DMS153 treated with DMSO at 0.1 percent for 48 hours (cell line): ENCODE data around the gene GARIN5A.
"Not testable (repeated sequence)": the region's sequence is repeated elsewhere in the genome, so short reads cannot be mapped to it uniquely, and the experiment has no call there.

Experiments
- DNase-seq: peaks from one replicate; lab custom pipeline; 2025; ENCODE audit not compliant: unreplicated experiment; lab: John Stamatoyannopoulos, UW

The GARIN5A gene

GRCh38 chr19:50489461-50490011 is 12.9 kb upstream of the GARIN5A start:
- DNase-seq = no peak

DNA sequence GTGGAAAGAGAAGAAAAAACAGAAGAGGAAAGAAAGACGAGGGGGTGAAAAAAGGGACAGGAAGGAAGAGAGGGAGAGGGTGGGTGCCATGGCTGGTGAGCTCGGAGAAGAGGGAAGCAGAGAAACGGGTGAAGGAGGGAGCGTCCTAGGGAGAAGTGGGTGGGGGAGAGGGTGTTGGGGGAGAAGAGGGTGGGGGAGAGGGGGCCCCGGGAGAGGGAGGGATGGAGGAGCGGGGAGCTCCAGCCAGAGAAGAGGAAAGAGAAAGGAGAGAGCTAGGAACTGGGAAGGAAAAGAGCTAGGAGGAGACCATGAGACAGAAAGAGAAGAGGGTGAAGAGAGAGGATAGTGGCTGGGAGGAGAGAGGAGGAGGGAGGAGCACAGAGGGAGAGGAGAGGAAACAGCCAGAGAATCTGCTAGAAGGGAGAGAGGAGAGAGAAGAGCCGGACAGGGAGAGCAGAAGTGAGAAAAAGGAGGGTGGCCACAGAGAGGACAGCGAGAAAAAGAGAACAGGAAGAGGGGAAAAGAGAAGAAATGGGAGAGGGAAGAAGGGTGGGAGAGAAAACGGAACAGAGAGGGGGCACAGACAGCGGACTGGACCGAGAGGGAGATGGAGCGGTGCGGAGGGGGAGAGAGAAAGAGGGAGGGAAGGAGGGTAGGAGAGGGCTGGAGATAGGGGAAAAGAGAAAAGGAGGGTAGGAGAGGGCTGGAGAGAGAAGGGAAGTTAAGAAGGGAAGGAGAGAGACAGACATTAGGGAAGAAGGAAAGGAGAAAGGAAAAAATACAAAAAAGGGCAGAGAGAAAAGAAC is 11.9 kb upstream of the GARIN5A start:
- DNase-seq = no peak

DNA sequence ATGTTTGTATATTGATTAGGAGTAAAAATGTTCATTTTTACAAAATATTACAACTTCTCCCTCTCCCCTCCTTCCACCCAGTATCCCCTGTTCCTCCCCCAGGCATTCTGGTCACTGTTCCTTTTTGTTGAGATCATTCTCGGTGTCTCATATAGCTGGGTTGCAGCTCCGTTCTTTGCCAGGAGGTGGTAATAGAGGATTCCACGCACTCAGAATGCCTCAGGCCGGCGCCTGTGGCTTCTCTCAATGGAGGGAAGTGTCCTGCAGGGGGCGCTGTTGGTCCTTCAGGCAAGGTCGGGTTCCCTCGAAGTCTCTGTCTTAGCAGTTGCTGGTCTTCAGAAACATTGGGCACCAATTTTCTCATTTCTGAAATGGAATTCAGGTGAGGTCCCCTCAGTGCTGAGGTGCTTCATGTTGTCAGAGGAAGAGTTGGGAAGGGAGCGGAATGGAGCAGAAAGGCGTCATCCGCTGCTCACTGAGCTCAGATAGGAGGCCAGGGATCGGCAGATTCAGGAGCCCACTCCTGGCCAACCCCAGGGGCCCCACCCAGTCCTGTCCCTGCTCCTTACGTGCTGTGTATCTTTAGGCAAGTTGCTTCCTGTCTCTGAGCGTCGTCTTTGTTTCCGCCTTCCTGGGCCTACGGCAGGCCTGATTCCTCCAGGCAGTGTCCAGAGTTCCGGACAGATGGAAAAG is 10.3 kb upstream of the GARIN5A start:
- no peak for DNase-seq

DNA sequence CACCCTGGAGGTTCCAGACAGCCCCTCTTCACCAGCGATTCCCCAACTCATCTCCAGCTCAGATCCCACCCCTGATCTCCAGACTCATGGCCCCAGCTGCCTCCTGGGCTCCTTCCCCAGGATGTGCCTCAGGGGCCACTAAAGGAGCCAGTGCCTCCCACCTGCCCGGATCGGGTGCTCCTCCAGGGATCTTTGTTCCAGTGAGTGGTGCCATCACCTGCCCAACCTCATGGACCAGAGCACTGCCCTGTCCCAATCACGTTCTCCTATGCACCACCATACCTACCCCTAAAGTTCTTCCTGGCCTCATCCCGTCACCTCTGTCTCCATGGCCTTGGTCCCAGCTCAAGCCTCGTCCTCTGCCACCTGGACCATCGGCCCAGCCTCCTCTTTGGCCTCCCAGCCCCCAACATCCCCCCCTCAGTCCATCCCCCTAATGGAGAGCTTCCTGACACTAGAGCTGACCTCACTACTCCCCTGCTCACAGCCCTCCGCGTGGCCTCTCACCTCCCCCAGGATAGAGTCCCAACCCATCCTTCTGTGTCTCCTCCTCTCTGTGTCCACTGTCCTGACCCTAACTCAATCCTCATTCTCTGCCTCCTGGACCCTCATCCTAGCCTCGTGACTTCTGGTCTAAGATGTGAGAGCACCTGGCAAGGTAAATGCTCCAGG is 8.8 kb upstream of the GARIN5A start:
- no peak for DNase-seq

GRCh38 chr19:50482916-50483315 is 6.3 kb upstream of the GARIN5A start:
- DNase-seq = no peak

GRCh38 chr19:50482271-50482855 is 5.7 kb upstream of the GARIN5A start:
- no peak for DNase-seq

GRCh38 chr19:50481351-50482149 is 4.9 kb upstream of the GARIN5A start:
- DNase-seq = no peak

DNA sequence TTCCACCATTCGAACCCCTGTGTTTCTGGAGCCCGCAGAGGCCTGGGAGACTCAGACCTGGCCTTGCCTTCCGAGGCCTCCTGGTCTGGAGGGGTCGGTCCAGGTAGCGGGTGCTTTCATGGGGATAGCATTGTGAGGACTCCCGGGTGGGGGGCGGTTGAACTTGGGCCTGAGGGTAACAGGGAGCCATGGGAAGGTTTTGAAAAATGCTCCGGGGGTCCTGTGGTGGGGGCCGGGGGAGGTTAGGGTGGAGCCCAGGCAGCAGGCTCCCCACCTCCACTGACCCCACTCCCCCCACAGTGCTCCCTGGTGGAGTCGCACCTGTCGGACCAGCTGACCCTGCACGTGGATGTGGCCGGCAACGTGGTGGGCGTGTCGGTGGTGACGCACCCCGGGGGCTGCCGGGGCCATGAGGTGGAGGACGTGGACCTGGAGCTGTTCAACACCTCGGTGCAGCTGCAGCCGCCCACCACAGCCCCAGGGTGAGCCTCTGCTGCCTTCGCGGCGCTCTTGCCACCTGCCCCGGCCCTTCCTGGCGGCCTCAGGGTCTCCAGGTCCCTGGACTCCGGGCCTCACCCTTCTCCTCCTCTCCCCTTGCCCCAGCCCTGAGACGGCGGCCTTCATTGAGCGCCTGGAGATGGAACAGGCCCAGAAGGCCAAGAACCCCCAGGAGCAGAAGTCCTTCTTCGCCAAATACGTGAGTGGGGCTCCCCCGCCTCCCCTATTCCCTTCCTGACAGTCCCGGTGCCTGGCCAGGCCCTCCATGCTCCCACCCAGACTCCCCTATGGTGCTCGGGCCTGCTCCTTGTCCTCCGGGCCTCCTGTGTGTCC is 3.8 kb upstream of the GARIN5A start:
- no peak for DNase-seq

DNA sequence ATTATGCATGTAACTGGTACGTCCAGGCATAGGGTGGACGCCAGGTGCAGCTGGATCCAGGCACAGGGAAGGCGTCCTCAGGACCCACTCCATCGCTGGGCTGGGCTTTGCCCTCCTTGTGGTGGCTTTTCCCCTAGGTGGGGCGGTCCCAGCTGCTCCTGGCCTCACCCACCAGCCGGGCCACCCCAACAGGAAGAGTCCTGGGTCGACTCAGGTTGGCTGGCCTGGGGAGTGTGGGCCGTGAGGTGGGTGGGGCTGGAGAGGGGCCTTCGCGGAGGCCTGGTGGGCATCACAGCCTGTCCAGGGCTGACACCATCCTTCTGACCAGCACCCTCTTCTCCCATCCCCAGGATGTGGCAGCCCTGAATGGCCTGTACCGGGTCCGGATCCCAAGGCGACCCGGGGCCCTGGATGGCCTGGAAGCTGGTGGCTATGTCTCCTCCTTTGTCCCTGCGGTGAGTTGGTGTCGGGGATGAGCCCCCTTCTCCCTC is 3.2 kb upstream of the GARIN5A start:
- DNase-seq = no peak

DNA sequence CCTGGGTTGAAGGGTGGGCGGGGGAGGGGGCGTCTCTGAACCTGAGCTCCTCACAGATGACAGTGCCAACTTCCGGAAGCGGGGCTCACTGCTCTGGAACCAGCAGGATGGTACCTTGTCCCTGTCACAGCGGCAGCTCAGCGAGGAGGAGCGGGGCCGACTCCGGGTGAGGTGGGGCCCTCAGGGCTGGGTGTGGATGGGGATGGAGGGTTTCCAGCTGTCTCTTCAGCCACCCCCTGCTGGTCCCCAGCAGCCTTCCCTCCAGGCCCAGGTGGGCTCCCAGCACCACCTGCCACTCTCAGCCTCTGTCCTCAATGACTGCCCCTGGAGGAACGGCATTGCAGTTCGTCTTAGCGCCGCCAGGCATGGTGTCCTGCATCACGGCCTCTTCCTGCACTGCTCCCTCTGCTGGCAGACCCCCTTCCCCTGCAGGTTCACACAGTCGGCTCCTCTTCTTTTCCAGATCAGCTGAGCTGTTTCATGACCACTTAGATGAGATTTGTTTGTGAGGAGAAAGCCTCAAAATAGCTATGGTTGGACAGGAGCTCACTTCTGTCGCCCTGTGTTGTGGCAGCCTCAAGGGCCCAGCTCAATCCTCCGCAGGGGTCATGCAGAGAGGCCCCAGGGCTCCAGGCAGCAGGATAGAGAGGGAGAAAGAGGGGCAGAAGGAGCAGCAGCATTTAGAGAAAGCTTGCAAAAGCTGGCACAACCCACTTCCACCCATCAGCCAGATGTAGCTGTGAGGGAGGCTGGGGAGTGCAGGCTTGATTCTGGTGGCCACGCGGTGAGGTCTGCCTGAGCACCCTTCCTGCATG is 2.5 kb upstream of the GARIN5A start:
- DNase-seq = no peak

DNA sequence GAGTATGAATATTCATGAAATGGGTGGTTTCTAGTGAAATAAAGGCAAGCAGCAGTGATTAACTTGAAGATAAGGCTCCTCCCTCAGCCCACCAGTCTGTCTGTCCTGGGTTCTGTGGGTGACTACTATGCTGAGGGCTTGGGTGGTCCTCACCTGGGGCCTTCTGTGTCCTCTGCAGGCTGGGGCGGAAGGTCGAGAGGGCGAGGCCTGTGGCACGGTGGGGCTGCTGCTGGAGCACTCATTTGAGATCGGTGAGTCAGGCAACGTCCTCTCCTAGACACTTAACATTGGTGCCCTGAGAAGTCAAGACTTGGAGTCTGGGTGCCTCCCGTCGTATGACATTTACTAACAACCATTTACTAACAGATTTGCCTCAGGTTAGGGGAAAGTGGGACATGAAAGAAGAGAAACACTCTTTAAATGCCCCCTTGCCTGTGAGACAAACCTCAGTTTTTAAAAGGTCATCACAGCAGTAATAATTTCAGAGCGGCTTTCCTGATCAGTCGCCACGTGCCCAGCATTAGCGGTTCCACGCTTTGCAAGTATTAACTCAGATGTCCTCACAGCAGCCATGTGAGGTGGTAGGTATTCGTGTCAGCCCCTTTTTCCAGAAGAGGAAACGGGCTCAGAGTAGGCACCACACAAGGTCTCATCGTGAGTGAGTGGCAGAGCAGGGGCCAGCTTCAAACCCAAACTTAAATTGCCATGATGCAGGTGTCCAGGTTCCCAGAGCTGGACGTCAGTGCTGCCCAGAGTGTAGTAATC is 1.3 kb upstream of the GARIN5A start:
- no peak for DNase-seq

DNA sequence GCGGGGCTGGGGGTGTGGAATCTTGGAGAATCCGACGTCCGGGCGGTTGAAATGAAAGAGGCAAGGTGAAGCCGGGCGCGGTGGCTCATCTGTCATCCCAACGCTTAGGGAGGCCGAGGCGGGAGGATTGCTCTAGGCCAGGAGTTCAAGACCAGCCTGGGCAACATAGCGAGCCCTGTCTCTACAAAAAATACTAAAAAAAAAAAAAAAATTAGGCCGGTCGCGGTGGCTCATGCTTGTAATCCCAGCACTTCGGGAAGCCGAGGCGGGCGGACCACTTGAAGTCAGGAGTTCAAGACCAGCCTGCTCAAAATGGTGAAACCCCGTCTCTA is 225 bp upstream of the GARIN5A start:
- DNase-seq = no peak

DNA sequence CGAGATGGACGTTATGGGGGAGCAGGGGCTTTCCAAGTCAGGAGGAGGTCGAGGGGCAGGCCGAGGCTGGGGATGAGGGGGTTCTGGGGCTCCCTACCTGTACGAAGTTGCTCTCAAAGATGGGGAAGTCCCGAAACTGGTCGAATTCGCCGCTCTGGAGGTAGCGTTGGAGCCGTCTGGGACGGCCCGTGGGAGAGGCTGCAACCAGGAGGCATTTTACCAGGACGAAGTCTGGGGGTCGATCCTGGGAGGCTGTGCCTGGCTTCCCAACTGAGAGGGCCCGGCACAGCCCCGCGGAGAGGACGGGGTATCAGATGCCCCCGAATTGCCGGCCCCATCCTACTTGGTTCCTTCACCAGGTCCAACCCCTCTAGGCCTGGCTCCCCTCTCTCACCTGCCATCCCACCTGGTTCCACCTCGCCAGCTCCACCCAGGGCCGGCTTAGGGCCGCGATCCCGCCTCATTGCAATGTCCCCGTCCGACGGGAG is 868 bp downstream of the GARIN5A start:
- no peak for DNase-seq

- DNase-seq = no peak
Observed at GRCh38 chr19:50475101-50475568, 1.5 kb downstream of the GARIN5A start.

GRCh38 chr19:50473336-50473735 is 3.3 kb downstream of the GARIN5A start:
- not testable (repeated sequence) for DNase-seq

DNA sequence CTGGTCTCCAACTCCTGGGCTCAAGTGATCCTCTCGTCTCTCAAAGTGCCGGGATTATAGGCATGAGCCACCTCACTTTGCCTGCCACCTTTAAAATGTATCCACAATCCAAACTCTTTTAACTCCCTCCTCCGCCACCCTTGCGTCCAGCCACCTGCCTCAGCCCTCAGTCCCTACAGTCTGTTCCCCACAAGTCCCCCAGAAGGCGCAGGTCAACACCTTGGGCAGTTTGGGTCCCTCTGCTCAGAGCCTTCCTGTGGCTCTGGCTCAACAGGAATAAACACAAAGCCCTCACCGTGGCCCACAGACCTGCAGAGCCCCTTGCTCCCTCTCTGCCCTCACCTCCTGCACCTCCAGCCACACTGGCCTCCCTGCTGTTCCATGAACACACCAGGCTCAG is 7.8 kb downstream of the GARIN5A start:
- DNase-seq = no peak

DNA sequence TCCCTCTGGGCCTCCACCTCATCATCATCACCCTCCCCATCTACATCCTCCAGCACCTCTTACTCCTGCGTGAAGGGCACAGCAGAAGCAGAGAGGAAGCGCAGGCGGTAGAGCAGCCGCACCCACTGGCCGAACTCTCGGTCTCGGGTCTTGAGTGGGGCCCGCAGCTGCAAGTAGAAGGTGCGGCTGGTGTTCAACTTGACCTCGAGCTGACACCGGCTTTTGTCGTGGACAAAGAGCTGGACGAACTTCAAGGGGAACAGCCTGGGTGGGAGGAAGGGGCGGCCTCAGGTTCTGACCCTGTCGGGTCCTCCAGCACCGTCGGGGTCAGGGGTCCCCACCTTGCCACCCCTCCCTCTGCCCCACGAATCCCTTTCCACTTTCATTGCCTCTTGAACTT is 9.1 kb downstream of the GARIN5A start:
- no peak for DNase-seq

DNA sequence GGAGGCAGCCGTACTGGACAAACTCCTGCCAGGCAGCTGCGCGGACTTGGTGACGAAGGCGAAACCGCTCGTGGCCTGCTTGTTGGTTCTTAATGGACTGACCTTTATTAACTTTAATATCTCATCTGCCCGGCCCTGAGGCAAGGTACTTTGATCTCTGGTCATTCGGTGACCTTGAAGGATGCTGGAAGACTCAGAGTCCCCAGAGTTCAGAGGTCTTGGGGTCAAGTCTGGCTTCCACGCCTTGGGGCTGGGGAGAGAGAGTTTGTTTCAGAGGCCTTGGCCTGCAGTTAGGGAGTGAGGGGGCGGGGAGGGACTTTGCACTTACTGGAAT is 10.0 kb downstream of the GARIN5A start:
- no peak for DNase-seq
